Kidney epithelial cell (primary cell): Measurements from ENCODE around the gene RRAS. TPM values are rescaled to one million over a fixed set of nuclear protein-coding genes. Genes with fewer than 3 reads are reported as not detected.
A peak's percentile ranks its signal among the peaks of the same experiment; 100 is the strongest.

ENCODE experiments used
- DNase-seq: peaks from one replicate; pipeline ENCODE4 v3.0.0-alpha.2; 2010; ENCODE audit warnings: low read depth
- H3K27me3 ChIP-seq: 2 replicates; pipeline ENCODE4 v1.6.0; 2011; ENCODE audit warnings: low read length; ENCODE audit not compliant: control insufficient read depth, insufficient read depth
- H3K36me3 ChIP-seq: 2 replicates; pipeline ENCODE4 v1.5.1; 2011; ENCODE audit warnings: low read length; ENCODE audit not compliant: control insufficient read depth, insufficient read depth
- H3K4me3 ChIP-seq: 2 replicates; pipeline ENCODE4 v1.5.1; 2011; ENCODE audit warnings: low read depth, mild to moderate bottlenecking, control low read depth, low read length
- CTCF ChIP-seq: IDR thresholded peaks from 2 replicates; pipeline ENCODE4 v1.5.1; 2011; ENCODE audit warnings: mild to moderate bottlenecking, moderate library complexity, low read length, control low read depth, inconsistent platforms; ENCODE audit not compliant: insufficient read depth, poor library complexity, severe bottlenecking
- total RNA-seq: library from RNA; depleted of rRNA; stranded (reverse); fragments of >200 nt; gene quantifications from 2 replicates; pipeline ENCODE4 v1.2.3, GENCODE V29; 2015

Gene RRAS
- total RNA-seq, 1 donor from 2014 or later = 32.8 TPM

DNA sequence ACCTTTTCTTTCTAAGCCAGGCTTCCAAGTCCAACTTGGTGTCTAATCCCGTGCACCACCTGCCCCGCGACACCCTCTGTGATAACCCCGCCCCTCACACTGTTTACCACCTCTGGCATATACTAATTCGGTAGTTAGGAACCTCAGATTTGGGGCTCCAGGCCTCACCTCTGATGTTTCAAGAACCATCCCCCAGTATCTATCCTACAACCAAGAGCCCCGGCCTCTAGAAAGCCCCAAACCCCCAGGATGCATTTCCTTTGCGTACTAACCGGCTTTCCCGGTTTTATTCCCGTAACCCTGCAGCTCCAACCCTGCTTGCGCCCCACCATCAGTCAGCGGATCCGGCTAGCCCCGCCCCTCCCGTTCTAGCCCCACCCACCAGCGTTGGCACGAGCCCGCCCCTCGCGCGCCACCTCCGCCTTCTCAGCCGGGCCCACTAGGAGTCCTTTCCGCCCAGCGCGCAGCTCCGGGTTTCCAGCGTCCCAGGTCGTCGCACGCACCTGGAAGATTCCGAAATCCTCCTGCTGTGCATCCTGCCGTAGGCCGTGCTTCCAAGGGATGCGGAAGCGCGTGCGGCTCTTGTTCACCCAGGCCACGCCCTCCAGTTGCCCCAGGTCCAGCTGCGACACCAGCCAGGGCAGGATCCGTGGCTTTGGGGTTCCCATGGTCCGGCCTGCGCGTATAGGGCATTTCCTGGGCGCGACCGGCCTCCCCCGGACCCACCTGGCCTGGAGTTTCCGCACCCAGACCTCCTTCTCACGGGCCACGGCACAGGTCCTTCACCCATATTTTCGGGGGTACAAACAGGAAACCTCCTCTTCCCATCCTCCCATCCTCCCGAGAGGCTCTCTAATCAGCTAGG is 24.5 kb upstream of the RRAS start:
- no peak for DNase-seq
- H3K36me3 ChIP-seq = peaks cover 2% of the 10 kb centered on the region
- TF ChIP-seq CTCF = peak; percentile 7
- peak overlapping the region; percentile 84 for H3K4me3 ChIP-seq
- no peaks in the 10 kb centered on the region for H3K27me3 ChIP-seq

GRCh38 chr19:49663224-49663623 is 23.3 kb upstream of the RRAS start:
- TF ChIP-seq CTCF = no peak
- H3K4me3 ChIP-seq = no peak overlapping the region
- no peaks in the 10 kb centered on the region for H3K27me3 ChIP-seq
- peaks cover 4% of the 10 kb centered on the region for H3K36me3 ChIP-seq
- no peak for DNase-seq

DNA sequence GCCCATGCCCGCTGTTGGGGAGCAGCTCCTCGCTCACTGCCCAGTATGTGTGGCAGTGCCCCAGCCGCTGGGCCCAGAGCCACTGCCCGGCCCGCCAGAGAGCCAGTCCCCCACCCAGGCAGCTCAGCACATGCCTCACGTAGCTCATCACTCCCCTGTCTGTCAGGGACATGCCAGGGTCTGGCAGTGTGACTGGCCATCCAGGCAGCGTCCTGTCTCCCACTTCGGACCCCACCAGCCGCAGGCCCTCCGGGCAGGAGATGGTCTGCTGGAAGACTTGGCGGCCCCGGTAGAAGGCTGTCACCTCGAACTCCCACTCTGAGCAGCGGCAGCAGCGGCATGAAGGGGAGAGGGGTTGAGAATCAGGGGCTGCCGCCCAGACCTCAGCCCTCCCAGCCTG is 22.1 kb upstream of the RRAS start:
- DNase-seq = no peak
- Histone ChIP-seq H3K27me3 (no peaks in the 10 kb centered on the region), H3K4me3 (no peak overlapping the region), H3K36me3 (peaks cover 6% of the 10 kb centered on the region)
- TF ChIP-seq CTCF = no peak

DNA sequence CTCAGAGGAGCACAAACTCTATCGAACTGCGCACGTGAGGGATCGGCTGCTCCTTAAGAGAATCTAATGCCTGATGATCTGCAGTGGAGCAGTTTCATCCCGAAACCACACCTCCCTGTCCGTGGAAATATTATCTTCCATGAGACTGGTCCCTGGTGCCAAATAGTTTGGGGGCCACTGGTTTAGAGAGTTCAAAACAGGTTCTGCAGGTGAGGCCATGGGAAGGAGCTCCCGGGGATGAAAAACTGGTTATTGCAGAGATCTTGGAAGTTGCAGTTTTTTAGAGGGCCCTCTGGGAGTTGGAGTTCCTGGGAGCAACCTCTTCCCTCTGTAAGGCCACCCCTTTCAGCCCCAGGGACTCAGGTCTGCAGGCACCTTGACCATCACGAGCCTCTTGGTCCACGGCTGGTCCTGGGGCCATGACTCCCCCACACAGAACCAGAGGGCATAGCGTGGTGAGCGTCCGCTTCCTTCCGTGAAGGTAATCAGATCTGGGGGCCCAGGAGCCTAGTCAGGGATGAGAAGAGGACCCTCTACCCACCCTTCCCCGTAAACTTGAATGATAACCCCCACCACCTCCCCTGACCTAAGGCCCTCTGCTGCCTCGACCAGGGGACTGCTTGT is 20.5 kb upstream of the RRAS start:
- no peaks in the 10 kb centered on the region for H3K27me3 ChIP-seq
- no peak overlapping the region for H3K4me3 ChIP-seq
- H3K36me3 ChIP-seq = peaks cover 6% of the 10 kb centered on the region
- TF ChIP-seq CTCF = no peak
- no peak for DNase-seq

GRCh38 chr19:49658566-49659442 is 18.9 kb upstream of the RRAS start:
- TF ChIP-seq CTCF = no peak
- Histone ChIP-seq H3K27me3 (no peaks in the 10 kb centered on the region), H3K4me3 (no peak overlapping the region), H3K36me3 (peaks cover 7% of the 10 kb centered on the region)
- no peak for DNase-seq
